Measurements from ENCODE around the gene ATF1.

GRCh38 chr12:50822082-50822481 is 58.2 kb downstream of the ATF1 start:
- TF ChIP-seq CTCF (conservative IDR thresholded peaks at IDR 0.05) = no peak
- no peak for TF ChIP-seq ZFX (IDR thresholded peaks at IDR 0.05)

All from C4-2B (cell line).